ENCODE results near the gene ACOT11.

The ACOT11 gene

GRCh38 chr1:54640863-54641836, 93.1 kb downstream of the ACOT11 start, which contains the start of gene MROH7:
TSS of gene MROH7 (plus strand) at chr1:54641786. CDS start at chr1:54652927, 11,141 bp downstream.
- no peaks in the 10 kb centered on the region for H3K27me3 ChIP-seq (replicated peaks)
- H3K27ac ChIP-seq = no peak within 1 kb of the TSS
- no peak for DNase-seq
- in situ Hi-C loops (cut with HindIII; ENCODE audit: low pct_ligation_motif_present, low sequenced_read_pairs) = no loop called here
- TF ChIP-seq, protein P1, sequence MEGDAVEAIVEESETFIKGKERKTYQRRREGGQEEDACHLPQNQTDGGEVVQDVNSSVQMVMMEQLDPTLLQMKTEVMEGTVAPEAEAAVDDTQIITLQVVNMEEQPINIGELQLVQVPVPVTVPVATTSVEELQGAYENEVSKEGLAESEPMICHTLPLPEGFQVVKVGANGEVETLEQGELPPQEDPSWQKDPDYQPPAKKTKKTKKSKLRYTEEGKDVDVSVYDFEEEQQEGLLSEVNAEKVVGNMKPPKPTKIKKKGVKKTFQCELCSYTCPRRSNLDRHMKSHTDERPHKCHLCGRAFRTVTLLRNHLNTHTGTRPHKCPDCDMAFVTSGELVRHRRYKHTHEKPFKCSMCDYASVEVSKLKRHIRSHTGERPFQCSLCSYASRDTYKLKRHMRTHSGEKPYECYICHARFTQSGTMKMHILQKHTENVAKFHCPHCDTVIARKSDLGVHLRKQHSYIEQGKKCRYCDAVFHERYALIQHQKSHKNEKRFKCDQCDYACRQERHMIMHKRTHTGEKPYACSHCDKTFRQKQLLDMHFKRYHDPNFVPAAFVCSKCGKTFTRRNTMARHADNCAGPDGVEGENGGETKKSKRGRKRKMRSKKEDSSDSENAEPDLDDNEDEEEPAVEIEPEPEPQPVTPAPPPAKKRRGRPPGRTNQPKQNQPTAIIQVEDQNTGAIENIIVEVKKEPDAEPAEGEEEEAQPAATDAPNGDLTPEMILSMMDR (IDR thresholded peaks at IDR 0.05; ENCODE audit: low read depth, low read length, missing control alignments) = no peak
- H3K36me3 ChIP-seq (replicated peaks) = no peaks in the 10 kb centered on the region
- H3K4me3 ChIP-seq (ENCODE audit: low read depth, low read length) = no peak within 1 kb of the TSS

DNA sequence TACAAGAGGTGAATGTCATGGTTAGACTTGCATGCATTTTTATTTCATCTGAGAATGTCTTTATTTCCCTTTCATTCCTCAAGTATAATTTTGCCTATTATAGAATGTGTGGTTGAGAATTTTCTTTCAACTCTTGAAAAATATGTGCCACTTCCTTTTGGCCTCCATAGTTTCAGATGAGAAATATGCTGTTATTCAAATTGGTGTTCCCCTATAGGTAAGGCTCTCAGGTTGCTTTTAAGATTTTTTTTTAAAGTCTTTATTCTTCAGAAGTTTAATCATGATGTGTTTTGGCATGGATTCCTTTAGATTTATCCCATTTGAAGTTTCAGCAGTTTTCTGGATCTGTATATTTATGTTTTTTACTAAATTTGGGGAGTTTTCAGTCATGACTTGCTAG, 95.7 kb downstream of the ACOT11 start:
- in situ Hi-C loops (cut with HindIII; ENCODE audit: low pct_ligation_motif_present, low sequenced_read_pairs) = no loop called here

GRCh38 chr1:54645806-54646676, 98.0 kb downstream of the ACOT11 start:
- no peak overlapping the region for H3K27ac ChIP-seq
- no peak for DNase-seq
- in situ Hi-C loops (cut with HindIII; ENCODE audit: low pct_ligation_motif_present, low sequenced_read_pairs) = no loop called here
- H3K27me3 ChIP-seq (replicated peaks) = no peaks in the 10 kb centered on the region
- TF ChIP-seq, protein P1 (IDR thresholded peaks at IDR 0.05; ENCODE audit: low read depth, low read length, missing control alignments) = no peak
- H3K36me3 ChIP-seq (replicated peaks) = no peaks in the 10 kb centered on the region
- no peak overlapping the region for H3K4me3 ChIP-seq (ENCODE audit: low read depth, low read length)

More for the DNA sequence above, 95.7 kb downstream of the ACOT11 start:
- no peak for DNase-seq
- Histone ChIP-seq H3K4me3 (ENCODE audit: low read depth, low read length) (no peak overlapping the region), H3K27me3 (replicated peaks) (no peaks in the 10 kb centered on the region), H3K27ac (no peak overlapping the region), H3K36me3 (replicated peaks) (no peaks in the 10 kb centered on the region)
- TF ChIP-seq, protein P1 (IDR thresholded peaks at IDR 0.05; ENCODE audit: low read depth, low read length, missing control alignments) = no peak

- TF ChIP-seq, protein P1 (IDR thresholded peaks at IDR 0.05; ENCODE audit: low read depth, low read length, missing control alignments) = no peak
- in situ Hi-C loops (cut with HindIII; ENCODE audit: low pct_ligation_motif_present, low sequenced_read_pairs) = no loop called here
- Histone ChIP-seq H3K27ac (no peak overlapping the region), H3K36me3 (replicated peaks) (no peaks in the 10 kb centered on the region), H3K4me3 (ENCODE audit: low read depth, low read length) (no peak overlapping the region), H3K27me3 (replicated peaks) (no peaks in the 10 kb centered on the region)
- no peak for DNase-seq
These were observed 101.3 kb downstream of the ACOT11 start for GRCh38 chr1:54649130-54649898.

DNA sequence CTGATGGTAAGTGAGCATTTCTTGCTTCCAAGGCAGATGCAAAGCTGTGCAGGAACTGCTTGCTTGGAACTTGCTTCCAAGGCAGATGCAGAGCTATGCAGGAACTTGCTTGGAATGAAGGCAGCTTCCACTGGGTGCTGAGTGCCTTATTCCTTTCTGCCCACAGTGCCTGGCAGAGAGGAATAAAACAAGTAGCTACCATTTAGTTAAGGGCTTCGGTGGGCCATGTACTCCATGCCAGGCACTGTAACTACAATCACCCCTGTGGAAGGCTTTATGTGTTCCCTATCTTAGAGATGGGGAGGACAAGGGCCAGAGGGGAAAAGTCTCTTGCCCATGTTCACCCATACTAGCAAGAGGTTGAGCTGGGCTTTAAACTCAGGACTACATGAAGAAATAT, 101.9 kb downstream of the ACOT11 start:
- in situ Hi-C loops (cut with HindIII; ENCODE audit: low pct_ligation_motif_present, low sequenced_read_pairs) = no loop called here
- DNase-seq = no peak
- Histone ChIP-seq H3K27me3 (replicated peaks) (no peaks in the 10 kb centered on the region), H3K4me3 (ENCODE audit: low read depth, low read length) (no peak overlapping the region), H3K27ac (no peak overlapping the region), H3K36me3 (replicated peaks) (no peaks in the 10 kb centered on the region)
- TF ChIP-seq, protein P1 (IDR thresholded peaks at IDR 0.05; ENCODE audit: low read depth, low read length, missing control alignments) = no peak
